ENCODE data around the gene SSX2IP.
"Not testable (repeated sequence)": the region's sequence is repeated elsewhere in the genome, so short reads cannot be mapped to it uniquely, and the experiment has no call there.

DNA sequence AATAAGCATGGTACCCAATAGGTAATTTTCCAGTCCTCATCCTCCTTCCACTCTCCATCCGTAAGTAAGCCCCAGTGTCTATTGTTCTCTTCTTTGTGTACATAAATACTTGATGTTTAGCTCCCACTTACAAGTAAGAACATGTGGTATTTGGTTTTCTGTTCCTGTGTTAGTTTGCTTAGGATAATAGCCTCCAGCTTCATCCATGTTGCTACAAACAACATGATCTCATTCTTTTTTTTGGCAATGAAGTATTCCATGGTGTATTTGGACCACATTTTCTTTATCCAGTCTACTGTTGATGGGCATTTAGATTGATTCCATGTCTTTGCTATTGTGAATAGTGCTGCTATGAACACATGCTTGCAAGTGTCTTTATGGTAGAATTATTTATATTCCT lies 37.5 kb upstream of the SSX2IP start:
- not testable (repeated sequence) for TF ChIP-seq CTCF (IDR thresholded peaks at IDR 0.05); POLR2A (IDR thresholded peaks at IDR 0.05; ENCODE audit: low read depth); POLR2AphosphoS5 (IDR thresholded peaks at IDR 0.05); EP300 (IDR thresholded peaks at IDR 0.05)

Measured in esophagus muscularis mucosa (tissue), 4 donors.